H1 (cell line): Measurements from ENCODE around the gene ARHGAP12. TPM values are rescaled to one million over a fixed set of nuclear protein-coding genes. Genes with fewer than 3 reads are reported as not detected.

Experiments
- ASH2L ChIP-seq: fragments of 200-600, 300-600 bp; sonication (generic); IDR thresholded peaks from one replicate; pipeline ENCODE4 v1.7.1; 2017; ENCODE audit warnings: low read length
- EP300 ChIP-seq, 2 experiments: IDR thresholded peaks; 1 replicate in 1 of 2; 2 replicates in 1 of 2; pipeline ENCODE4 v1.6.1; 2011 to 2012; ENCODE audit warnings: low read depth in 2 of 2, low read length in 2 of 2, mild to moderate bottlenecking in 2 of 2, borderline replicate concordance in 1 of 2, inconsistent platforms in 1 of 2, moderate library complexity in 1 of 2
- POLR2A ChIP-seq, 2 experiments: IDR thresholded peaks; 1 replicate in 1 of 2; 2 replicates in 1 of 2; pipeline ENCODE4 v1.6.1; 2011; ENCODE audit warnings: low read depth in 2 of 2, low read length in 2 of 2, mild to moderate bottlenecking in 2 of 2; ENCODE audit errors: control extremely low read depth in 1 of 2
- RNF2 ChIP-seq: fragments of 200-900, 300-1000 bp; sonication (generic); IDR thresholded peaks from 2 replicates; pipeline ENCODE4 v1.7.1; 2016; ENCODE audit warnings: borderline replicate concordance, low read depth, mild to moderate bottlenecking, antibody characterized with exemption, low read length; ENCODE audit not compliant: poor library complexity, severe bottlenecking; ENCODE audit errors: missing control alignments
- SP4 ChIP-seq: IDR thresholded peaks from 2 replicates; pipeline ENCODE4 v1.6.1; 2012; ENCODE audit warnings: low read length, inconsistent platforms
- polyA plus RNA-seq, 7 experiments: library from polyadenylated mRNA; depleted of rRNA in 3 of 7; stranded (reverse) in 5 of 7; unstranded in 2 of 7; fragments of >200 nt in 5 of 7; fragments of 200-250 nt in 2 of 7; gene quantifications; 1 replicate in 5 of 7; 2 replicates in 1 of 7; 4 replicates in 1 of 7; pipeline versions ENCODE4 v1.2.1 to v1.2.3, GENCODE V29; 2011 to 2013; ENCODE audit warnings: missing spikeins in 2 of 7, mixed read lengths in 2 of 7
- total RNA-seq: library from RNA; stranded (reverse); fragmentation: NEBNext Ultra II Directional; extraction: Animal tissue kit (Norgen Biotek cat#: 25700); gene quantifications from 2 replicates; pipeline ENCODE4 v1.2.1, GENCODE V29; 2021
- TF ChIP-seq, protein P1 (sequence below): fragments of 300-600 bp; sonication (generic); IDR thresholded peaks from 2 replicates; pipeline ENCODE4 v1.7.1; 2012; ENCODE audit warnings: low read length, moderate library complexity, mild to moderate bottlenecking, inconsistent platforms; ENCODE audit not compliant: insufficient replicate concordance
- TF ChIP-seq, protein P2 (sequence below): IDR thresholded peaks from 2 replicates; pipeline ENCODE4 v1.6.1; 2012; ENCODE audit warnings: inconsistent platforms

ARHGAP12 gene
- total and polyA plus RNA-seq, 2 of the 8 experiments (the other 6 are each of a cell fraction or from before 2014, with no cell fraction given): 10.1 to 39.0 TPM

DNA sequence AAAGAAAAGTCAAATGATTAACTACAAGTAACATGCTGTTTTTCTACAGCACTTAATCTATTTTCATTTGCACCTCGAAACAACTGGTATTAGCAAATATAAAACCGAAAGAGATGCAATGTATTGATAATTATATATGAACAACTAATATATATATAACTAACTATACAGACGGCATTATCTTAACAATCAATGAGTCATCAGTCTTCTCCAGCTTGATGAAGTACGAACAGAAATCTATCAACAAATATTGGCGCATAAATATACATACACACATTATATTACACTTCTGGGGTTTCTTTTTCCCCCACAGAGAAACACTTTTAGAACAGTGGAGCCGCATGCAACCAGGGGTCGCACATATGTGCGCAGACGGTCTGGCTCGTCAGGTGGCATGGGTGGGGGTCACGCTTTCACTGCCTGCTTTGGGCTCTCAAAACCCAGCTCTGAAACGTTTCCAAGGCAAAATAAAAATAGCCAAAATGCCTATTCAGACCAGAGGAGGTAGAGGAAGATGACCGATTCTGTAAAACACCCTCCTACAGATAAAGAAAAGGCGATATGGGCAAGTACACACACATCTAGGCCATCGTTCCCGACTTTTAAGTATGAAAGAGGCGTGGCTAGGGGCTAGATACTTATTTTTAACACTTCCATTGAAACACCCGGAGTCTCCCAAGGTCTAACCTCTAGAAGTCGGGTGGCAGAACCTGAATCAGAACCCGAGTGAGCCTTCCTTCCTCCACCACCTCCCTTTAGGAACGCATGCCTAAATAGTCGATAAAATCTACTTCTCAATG is 1.7 kb downstream of the ARHGAP12 start (continued):
- TF ChIP-seq RNF2: no peak
- no peak for TF ChIP-seq ASH2L
- TF ChIP-seq, protein P1, sequence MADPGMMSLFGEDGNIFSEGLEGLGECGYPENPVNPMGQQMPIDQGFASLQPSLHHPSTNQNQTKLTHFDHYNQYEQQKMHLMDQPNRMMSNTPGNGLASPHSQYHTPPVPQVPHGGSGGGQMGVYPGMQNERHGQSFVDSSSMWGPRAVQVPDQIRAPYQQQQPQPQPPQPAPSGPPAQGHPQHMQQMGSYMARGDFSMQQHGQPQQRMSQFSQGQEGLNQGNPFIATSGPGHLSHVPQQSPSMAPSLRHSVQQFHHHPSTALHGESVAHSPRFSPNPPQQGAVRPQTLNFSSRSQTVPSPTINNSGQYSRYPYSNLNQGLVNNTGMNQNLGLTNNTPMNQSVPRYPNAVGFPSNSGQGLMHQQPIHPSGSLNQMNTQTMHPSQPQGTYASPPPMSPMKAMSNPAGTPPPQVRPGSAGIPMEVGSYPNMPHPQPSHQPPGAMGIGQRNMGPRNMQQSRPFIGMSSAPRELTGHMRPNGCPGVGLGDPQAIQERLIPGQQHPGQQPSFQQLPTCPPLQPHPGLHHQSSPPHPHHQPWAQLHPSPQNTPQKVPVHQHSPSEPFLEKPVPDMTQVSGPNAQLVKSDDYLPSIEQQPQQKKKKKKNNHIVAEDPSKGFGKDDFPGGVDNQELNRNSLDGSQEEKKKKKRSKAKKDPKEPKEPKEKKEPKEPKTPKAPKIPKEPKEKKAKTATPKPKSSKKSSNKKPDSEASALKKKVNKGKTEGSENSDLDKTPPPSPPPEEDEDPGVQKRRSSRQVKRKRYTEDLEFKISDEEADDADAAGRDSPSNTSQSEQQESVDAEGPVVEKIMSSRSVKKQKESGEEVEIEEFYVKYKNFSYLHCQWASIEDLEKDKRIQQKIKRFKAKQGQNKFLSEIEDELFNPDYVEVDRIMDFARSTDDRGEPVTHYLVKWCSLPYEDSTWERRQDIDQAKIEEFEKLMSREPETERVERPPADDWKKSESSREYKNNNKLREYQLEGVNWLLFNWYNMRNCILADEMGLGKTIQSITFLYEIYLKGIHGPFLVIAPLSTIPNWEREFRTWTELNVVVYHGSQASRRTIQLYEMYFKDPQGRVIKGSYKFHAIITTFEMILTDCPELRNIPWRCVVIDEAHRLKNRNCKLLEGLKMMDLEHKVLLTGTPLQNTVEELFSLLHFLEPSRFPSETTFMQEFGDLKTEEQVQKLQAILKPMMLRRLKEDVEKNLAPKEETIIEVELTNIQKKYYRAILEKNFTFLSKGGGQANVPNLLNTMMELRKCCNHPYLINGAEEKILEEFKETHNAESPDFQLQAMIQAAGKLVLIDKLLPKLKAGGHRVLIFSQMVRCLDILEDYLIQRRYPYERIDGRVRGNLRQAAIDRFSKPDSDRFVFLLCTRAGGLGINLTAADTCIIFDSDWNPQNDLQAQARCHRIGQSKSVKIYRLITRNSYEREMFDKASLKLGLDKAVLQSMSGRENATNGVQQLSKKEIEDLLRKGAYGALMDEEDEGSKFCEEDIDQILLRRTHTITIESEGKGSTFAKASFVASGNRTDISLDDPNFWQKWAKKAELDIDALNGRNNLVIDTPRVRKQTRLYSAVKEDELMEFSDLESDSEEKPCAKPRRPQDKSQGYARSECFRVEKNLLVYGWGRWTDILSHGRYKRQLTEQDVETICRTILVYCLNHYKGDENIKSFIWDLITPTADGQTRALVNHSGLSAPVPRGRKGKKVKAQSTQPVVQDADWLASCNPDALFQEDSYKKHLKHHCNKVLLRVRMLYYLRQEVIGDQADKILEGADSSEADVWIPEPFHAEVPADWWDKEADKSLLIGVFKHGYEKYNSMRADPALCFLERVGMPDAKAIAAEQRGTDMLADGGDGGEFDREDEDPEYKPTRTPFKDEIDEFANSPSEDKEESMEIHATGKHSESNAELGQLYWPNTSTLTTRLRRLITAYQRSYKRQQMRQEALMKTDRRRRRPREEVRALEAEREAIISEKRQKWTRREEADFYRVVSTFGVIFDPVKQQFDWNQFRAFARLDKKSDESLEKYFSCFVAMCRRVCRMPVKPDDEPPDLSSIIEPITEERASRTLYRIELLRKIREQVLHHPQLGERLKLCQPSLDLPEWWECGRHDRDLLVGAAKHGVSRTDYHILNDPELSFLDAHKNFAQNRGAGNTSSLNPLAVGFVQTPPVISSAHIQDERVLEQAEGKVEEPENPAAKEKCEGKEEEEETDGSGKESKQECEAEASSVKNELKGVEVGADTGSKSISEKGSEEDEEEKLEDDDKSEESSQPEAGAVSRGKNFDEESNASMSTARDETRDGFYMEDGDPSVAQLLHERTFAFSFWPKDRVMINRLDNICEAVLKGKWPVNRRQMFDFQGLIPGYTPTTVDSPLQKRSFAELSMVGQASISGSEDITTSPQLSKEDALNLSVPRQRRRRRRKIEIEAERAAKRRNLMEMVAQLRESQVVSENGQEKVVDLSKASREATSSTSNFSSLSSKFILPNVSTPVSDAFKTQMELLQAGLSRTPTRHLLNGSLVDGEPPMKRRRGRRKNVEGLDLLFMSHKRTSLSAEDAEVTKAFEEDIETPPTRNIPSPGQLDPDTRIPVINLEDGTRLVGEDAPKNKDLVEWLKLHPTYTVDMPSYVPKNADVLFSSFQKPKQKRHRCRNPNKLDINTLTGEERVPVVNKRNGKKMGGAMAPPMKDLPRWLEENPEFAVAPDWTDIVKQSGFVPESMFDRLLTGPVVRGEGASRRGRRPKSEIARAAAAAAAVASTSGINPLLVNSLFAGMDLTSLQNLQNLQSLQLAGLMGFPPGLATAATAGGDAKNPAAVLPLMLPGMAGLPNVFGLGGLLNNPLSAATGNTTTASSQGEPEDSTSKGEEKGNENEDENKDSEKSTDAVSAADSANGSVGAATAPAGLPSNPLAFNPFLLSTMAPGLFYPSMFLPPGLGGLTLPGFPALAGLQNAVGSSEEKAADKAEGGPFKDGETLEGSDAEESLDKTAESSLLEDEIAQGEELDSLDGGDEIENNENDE: no peak
- TF ChIP-seq POLR2A (IDR thresholded peaks at IDR 0.05; ENCODE audit: control extremely low read depth in 1 of 2, low read depth in 2 of 2, low read length in 2 of 2): no peak
- TF ChIP-seq, protein P2, sequence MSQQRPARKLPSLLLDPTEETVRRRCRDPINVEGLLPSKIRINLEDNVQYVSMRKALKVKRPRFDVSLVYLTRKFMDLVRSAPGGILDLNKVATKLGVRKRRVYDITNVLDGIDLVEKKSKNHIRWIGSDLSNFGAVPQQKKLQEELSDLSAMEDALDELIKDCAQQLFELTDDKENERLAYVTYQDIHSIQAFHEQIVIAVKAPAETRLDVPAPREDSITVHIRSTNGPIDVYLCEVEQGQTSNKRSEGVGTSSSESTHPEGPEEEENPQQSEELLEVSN: no peak
- TF ChIP-seq SP4: no peak
- no peak for TF ChIP-seq EP300 (IDR thresholded peaks at IDR 0.05; ENCODE audit: borderline replicate concordance in 1 of 2, low read depth in 2 of 2, low read length in 2 of 2)
